SK-N-MC (cell line): Measurements from ENCODE around the gene GLA.
A peak's percentile ranks its signal among the peaks of the same experiment; 100 is the strongest.

Experiments used
- DNase-seq: peaks from one replicate; pipeline ENCODE4 v3.0.0-alpha.2; 2011; ENCODE audit warnings: low read depth, low spot score
- H3K27ac ChIP-seq: fragments of 200-600 bp; sonication (generic); 2 replicates; pipeline ENCODE4 v1.5.1; 2016; ENCODE audit warnings: mixed run types
- H3K36me3 ChIP-seq: fragments of 200-600 bp; sonication (generic); 2 replicates; pipeline ENCODE4 v1.6.1; 2017; ENCODE audit warnings: antibody characterized with exemption, low read length, mixed read lengths; ENCODE audit not compliant: insufficient read depth
- H3K4me3 ChIP-seq: fragments of 200-600 bp; sonication (generic); 2 replicates; pipeline ENCODE4 v1.5.1; 2016
- H3K9ac ChIP-seq: fragments of 200-600 bp; sonication (generic); 2 replicates; pipeline ENCODE4 v1.8.0; 2017; ENCODE audit warnings: mixed run types, mixed read lengths; ENCODE audit not compliant: insufficient read length
- H3K9me3 ChIP-seq: fragments of 200-600 bp; sonication (generic); 2 replicates; pipeline ENCODE4 v1.6.1; 2017; ENCODE audit warnings: low read depth, mild to moderate bottlenecking, antibody characterized with exemption, low read length, moderate library complexity, mixed read lengths
- EZH2 ChIP-seq: fragments of 200-600 bp; sonication (generic); IDR thresholded peaks from one replicate; pipeline ENCODE4 v1.6.1; 2017; ENCODE audit warnings: antibody characterized with exemption
- FOXP2 ChIP-seq: optimal IDR thresholded peaks from 2 replicates; pipeline ENCODE3; 2011; ENCODE audit warnings: mild to moderate bottlenecking, moderate library complexity; ENCODE audit not compliant: insufficient read depth; ENCODE audit errors: extremely low read length, control extremely low read depth
- POLR2AphosphoS5 ChIP-seq: IDR thresholded peaks from 2 replicates; pipeline ENCODE4 v1.6.1; 2012; ENCODE audit warnings: mild to moderate bottlenecking, low read depth, low read length, borderline replicate concordance

The GLA gene

DNA sequence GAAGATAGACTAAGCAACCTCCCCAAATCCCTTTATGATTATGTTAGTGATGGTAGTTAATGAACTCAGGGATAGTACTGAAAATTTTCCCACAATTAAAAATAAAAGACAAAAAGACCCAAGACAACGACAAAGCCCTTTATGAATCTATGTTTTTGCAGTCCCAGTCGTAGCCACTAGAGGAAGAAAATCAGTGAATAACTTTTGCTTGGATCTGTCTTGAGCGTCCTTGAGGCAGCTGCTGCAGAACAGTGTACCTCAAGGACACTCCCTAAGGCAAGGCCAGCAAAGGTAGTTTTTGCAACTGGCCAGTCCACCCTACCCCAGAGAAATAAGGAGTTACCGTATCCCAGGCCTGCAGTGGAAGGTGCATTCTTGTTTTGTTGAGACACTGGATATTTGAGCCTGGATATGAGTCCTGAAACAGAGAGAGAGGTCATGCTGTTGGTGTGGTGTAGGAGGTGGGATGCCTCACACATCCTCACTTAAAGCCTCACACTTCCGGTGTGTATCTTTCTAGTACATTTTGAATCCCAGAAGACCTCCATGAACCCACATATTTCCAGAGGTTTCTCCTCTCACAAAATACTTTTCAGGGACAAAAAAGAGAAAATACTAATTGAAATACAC lies 50.4 kb downstream of the GLA start:
- Histone ChIP-seq H3K9ac (no peak overlapping the region), H3K36me3 (no peaks in the 10 kb centered on the region), H3K9me3 (no peaks in the 10 kb centered on the region), H3K27ac (no peak overlapping the region), H3K4me3 (no peak overlapping the region)
- no peak for DNase-seq
- no peak for TF ChIP-seq FOXP2

GRCh38 chrX:101349193-101349562 lies 58.5 kb downstream of the GLA start:
- peak overlapping the region; percentile 88 for H3K4me3 ChIP-seq
- peaks cover 12% of the 10 kb centered on the region for H3K36me3 ChIP-seq
- H3K27ac ChIP-seq: no peak overlapping the region
- no peak for DNase-seq
- H3K9me3 ChIP-seq: no peaks in the 10 kb centered on the region
- TF ChIP-seq FOXP2: no peak
- TF ChIP-seq EZH2: no peak
- peak overlapping the region; percentile 86 for H3K9ac ChIP-seq

GRCh38 chrX:101348452-101349192 lies 59.1 kb downstream of the GLA start, which contains the start of gene TIMM8A:
Gene TIMM8A (minus strand): TSS chrX:101348742. CDS start chrX:101348664, 78 bp downstream.
- Histone ChIP-seq H3K36me3 (peaks cover 12% of the 10 kb centered on the region), H3K9me3 (no peaks in the 10 kb centered on the region), H3K4me3 (peak within 1 kb of the TSS; percentile 88), H3K27ac (no peak within 1 kb of the TSS), H3K9ac (peak within 1 kb of the TSS; percentile 86)
- DNase-seq: no peak
- TF ChIP-seq EZH2 (no peak), POLR2AphosphoS5 (peak; percentile 83)

DNA sequence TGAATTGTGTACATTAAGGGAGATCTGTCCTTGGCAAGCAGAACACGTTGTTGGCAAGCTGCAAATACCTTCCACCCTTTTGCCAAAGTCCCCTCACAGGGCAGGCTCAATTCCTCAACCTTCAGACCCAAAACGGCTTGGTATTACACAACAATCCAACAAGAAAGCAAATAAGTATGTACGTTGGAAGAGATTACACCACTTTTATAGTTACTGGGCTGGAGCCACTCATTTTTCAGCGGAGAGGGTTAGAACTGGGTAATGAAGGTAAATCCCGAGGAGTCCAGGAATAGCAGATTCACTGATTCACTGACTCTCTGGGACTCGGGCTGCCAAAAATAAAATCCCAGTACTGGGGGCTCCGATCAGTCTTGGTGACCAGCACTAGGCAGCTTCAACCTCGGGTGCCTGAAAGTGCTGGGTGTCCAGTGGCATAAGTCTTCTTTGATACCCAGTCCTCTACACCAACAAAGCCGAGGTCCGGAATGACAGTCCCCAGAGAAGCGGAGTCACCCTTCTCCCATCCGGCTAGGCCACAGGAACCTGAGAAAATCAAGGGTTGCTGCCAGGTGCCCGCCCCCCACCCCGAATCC lies 59.8 kb downstream of the GLA start:
- H3K4me3 ChIP-seq: peak overlapping the region; percentile 88
- DNase-seq: no peak
- no peak overlapping the region for H3K27ac ChIP-seq
- H3K9me3 ChIP-seq: no peaks in the 10 kb centered on the region
- peak overlapping the region; percentile 86 for H3K9ac ChIP-seq
- H3K36me3 ChIP-seq: peaks cover 12% of the 10 kb centered on the region
- TF ChIP-seq FOXP2: no peak
- no peak for TF ChIP-seq POLR2AphosphoS5
